HG03469 (cell line): ENCODE measurements around the gene PKNOX1.
A peak's percentile ranks its signal among the peaks of the same experiment; 100 is the strongest.
"Not testable (repeated sequence)": the region's sequence is repeated elsewhere in the genome, so short reads cannot be mapped to it uniquely, and the experiment has no call there.

Experiments
- ATAC-seq: cut with Tn5 transposase; IDR thresholded peaks from one replicate; pipeline ENCODE4 v1.9.1; 2021; ENCODE audit warnings: mild to moderate bottlenecking, moderate library complexity, moderate number of reproducible peaks; ENCODE audit not compliant: unreplicated experiment

Gene PKNOX1, protein sequence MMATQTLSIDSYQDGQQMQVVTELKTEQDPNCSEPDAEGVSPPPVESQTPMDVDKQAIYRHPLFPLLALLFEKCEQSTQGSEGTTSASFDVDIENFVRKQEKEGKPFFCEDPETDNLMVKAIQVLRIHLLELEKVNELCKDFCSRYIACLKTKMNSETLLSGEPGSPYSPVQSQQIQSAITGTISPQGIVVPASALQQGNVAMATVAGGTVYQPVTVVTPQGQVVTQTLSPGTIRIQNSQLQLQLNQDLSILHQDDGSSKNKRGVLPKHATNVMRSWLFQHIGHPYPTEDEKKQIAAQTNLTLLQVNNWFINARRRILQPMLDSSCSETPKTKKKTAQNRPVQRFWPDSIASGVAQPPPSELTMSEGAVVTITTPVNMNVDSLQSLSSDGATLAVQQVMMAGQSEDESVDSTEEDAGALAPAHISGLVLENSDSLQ

DNA sequence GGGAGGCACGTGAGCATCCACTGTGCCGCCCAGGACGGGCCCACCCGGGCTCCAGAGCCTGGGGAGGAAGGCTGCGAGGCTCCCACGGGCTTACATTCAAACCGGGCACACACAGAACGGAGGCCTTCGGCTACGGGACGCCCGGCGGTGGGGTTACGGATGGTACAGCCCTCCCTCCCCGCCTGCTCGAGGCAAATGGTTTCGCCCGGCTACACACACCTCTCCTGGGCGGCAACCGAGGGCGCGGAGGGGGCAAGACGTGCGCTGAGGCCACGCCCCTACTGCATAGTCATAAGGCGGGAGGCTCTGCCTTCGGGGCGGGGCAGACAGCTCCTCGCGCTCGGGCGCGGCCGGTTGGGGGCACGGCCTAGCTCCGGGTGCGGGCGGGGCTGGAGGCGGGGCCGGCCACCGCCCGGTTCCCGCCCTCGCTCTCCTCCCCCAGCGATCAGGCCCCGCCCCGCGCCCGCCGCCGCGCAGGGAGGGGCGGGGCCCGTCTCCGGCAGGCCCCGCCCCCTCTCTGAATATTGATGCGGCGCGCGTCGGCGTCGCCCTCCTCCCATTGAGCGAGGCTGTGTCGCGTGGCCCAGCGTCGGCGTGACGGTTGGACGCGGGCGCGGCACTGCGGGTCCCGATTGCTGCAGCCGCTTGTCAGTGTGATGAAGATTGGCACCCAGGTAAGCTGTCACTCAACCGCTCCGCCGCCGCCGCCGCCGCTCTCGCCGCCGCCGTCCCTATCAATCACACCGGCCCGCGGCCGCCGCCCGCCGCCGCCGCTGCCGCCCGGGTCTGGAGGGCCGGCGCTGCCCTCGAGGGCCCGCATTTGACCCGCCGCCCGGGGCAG lies at the start of gene PKNOX1:
TSS of gene PKNOX1 (plus strand) at position 572 of the 841 bp plus-strand sequence. CDS start 29,820 bp downstream, outside the sequence.
- peak; percentile 73 for ATAC-seq

- ATAC-seq = no peak
These were observed 49.0 kb upstream of the PKNOX1 start, which contains the start of gene ERVH48-1 for GRCh38 chr21:42925114-42925926. TSS of gene ERVH48-1 (minus strand) at chr21:42925630. CDS start at chr21:42919006, 6,624 bp downstream.

GRCh38 chr21:42927474-42928200 lies 46.7 kb upstream of the PKNOX1 start:
- ATAC-seq = not testable (repeated sequence)

GRCh38 chr21:42929969-42930368 lies 44.4 kb upstream of the PKNOX1 start:
- ATAC-seq = no peak

DNA sequence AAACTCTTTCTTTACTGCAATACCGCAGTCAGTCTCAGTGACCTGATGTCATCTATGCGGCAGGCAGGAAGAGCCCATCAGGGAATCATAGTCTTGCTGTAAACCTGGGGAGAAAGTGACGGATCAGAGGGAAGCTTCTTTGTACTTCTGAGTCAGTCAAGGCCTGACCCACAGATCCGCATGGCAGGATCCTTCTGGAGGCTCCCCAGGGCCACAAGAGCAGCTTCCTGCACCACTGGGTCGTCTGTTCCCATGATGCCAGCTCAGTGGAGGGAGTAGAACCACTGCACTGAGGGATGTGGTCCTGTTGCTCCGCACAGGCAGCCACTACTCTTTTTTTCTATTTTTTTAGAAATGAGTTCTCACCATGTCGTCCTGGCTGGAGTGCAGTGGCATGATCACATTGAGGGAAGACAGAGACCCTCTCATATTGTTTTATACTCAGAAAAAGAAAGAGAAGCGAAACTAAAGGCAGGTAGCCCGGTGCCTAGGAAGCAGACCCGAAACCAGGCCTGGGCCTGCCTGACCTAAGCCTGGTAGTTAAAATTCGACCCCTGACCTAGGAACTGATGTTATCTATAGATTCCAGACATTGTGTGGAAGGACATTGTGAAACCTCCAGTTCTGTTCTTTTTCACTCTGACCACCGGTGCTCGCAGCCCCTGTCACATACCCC lies 42.7 kb upstream of the PKNOX1 start:
- no peak for ATAC-seq

DNA sequence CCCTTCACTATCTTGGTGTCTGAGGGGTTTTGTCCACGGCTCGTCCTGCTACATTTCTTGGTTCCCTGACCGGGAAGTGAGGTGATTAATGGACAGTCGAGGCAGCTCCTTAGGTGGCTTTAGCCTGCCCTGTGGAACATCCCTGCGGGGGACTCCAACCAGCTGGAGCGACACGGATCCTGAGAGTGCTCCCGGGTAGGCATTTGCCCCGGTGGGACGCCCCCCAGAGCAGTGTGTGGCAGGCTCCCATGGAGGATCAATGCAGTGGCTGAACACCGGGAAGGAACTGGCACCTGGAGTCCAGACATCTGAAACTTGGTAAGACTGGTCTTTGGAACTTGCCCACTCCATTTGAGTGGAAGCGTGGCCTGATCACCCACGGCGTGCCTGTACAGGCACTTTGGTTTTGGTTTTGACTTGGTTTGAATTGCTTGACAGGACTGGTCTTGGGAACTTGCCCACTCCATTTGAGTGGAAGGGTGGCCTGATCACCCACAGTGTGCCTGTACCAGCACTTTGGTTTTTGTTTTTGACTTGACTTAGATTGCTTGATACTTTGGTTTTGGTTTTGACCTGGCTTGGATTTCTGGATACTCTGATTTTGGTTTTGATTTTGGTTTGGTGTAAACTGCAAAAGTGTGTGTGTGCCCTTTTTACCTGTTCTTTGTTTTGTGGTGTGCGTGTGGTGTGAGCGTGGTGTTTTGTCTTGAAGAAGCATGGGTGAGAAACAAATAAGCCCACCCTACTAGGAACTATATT lies 41.8 kb upstream of the PKNOX1 start:
- not testable (repeated sequence) for ATAC-seq

DNA sequence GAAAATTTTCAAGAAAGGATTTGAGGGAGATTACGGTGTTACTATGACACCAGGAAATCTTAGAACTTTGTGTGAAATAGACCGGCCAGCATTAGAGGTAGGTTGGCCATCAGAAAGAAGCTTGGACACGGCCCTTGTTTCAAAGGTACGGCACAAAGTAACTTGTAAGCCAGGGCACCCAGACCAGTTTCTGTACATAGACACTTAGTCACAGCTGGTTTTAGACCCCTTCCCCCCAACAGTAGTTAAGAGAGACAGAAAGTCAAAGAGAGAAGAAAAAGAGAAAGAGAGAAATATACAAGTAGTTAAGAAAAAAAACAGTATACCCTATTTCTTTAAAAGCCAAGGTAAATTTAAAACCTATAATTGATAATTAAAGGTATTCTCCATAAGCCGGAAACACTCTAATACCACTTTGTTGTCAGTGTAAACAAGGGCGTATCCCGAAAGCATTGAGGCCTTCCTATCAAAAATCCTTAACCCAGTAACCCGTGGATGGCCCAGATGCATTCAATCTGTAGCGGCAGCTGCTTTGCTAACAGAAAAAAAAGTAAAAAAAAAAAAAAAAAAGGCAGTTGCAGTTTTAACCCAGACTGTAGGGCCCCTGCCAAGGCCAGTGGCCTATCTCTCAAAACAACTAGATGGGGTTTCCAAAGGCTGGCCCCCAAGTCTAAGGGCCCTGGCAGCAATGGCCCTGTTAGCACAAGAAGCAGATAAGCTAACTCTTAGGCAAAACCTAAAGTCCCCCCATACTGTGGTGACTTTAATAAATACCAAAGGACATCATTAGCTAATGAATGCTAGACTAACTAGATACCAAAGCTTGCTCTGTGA lies 41.0 kb upstream of the PKNOX1 start:
- not testable (repeated sequence) for ATAC-seq

- ATAC-seq = not testable (repeated sequence)
These were observed 40.4 kb upstream of the PKNOX1 start for GRCh38 chr21:42933973-42934372.

DNA sequence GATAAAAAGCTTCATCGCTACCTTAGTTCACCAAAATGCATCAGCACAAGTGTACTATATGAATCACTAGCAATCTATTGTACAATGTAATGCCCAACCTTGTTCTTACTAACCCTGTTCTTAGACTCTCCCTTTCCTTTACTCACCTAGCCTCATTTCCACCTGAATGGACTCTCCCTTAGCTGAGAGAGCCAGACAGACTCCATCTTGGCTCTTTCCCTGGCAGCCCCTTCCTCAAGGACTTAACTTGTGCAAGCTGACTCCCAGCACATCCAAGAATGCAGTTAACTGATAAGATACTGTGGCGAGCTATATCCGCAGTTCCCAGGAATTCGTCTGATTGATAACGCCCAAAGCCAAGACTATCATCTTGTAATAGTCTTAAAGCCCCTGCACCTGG lies 38.0 kb upstream of the PKNOX1 start:
- not testable (repeated sequence) for ATAC-seq

DNA sequence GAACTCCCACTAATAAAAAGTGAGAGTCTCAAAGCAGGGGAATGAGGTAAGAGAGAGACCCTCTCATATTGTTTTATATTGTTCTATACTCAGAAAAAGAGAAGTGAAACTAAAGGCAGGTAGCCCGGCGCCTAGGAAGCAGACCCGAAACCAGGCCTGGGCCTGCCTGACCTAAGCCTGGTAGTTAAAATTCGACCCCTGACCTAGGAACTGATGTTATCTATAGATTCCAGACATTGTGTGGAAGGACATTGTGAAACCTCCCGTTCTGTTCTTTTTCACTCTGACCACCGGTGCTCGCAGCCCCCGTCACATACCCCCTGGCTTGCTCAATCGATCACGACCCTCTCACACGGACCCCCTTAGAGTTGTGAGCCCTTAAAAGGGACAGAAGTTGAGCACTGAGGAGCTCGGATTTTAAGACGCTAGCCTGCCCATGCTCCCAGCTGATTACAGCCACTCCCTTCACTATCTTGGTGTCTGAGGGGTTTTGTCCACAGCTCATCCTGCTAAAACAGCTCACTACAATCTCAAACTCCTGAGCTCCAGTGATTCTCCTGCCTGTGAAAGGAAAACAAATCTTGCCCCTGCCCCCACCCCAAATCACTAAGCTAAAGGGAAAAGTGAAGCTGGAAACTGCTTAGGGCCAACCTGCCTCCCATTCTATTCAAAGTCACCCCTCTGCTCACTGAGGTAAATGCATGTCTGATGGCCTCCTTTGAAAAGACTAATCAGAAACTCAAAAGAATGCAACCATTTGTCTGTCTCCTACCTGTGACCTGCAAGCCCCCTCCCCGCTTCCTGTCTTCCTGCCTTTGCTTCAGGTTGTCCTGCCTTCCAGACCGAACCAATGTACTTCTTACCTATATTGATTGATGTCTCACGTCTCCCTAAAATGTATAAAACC lies 37.1 kb upstream of the PKNOX1 start:
- ATAC-seq = not testable (repeated sequence)

DNA sequence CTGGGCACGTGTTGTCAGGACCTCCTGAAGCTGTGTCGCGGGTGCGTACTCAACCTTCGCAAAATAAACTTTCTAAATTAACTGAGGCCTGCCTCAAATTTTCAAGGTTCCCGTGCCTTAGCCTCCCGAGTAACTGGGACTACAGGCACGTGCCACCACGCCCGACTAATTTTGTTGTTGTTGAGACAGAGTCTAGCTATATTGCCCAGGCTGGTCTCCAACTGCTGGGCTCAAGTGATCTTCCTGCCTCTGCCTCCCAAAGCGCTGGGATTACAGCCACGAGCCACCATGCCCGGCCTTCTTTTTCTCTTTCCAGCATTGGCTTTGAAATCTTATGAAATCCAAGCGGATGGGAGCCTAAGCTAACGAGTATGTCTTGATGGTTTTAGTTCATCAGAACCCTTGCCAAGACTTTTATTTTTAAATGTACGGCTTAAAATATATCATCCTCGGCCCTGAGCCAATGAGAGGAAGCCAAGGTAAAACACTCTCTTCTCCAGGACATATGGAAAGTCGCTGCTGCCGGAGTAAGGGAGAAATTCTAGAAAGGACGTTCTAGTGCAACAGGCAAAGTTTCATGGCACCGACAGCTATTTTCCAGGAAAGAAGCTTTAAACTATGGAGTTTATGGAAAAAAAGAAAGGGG lies 36.3 kb upstream of the PKNOX1 start:
- no peak for ATAC-seq

DNA sequence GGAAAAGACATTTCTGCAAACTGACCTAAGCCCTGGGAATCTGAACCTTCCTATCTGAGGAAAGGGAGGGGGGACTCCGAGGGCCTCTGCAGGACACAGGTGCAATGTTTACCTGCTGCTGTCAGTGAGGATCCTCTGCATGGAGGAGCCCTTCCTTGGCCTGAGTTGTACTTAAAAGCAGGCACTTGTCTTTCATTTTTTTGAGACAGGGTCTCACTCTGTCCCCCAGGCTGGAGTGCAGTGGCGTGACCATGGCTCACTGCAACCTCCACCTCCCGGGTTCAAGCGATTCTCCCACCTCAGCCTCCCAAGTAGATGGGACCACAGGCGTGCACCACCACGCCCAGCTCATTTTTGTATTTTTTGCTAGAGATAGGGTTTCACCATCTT lies 35.8 kb upstream of the PKNOX1 start:
- ATAC-seq = not testable (repeated sequence)

GRCh38 chr21:42939582-42940413 lies 34.6 kb upstream of the PKNOX1 start:
- no peak for ATAC-seq

GRCh38 chr21:42941696-42942085 lies 32.7 kb upstream of the PKNOX1 start:
- ATAC-seq = no peak

DNA sequence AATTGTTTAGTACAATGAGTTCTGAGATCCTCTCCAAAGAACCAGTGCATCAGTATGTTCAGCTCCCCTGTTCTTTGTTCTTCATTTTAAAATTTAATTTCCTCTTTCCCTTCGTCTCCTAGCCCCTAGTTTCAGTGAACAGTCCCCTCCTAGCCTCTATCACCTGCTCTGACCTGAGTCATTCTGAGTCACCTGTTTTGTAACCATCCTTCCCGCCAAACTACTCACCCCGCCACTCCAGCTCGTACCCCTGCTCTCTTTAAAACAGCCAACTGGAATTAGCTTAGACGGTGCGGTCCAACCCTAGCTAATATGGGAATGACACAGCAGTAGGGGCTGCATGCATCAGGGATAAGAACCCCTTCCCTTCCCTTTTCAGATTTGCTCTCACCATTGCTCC lies 32.1 kb upstream of the PKNOX1 start:
- ATAC-seq = no peak
